GM12892 (cell line): ENCODE data around the gene FCN1.

ENCODE experiments used
- POLR2A ChIP-seq: IDR thresholded peaks from 2 replicates; pipeline ENCODE4 v1.6.1; 2011; ENCODE audit warnings: low read depth, low read length, control low read depth
- POLR2AphosphoS5 ChIP-seq: IDR thresholded peaks from 2 replicates; pipeline ENCODE4 v1.6.1; 2011; ENCODE audit warnings: low read depth, low read length, control low read depth

GRCh38 chr9:134882204-134882785 is 35.4 kb downstream of the FCN1 start:
- TF ChIP-seq POLR2A (no peak), POLR2AphosphoS5 (no peak)
